GM20431 (cell line): ENCODE data around the gene PLAAT3.

Source experiments
- in situ Hi-C: fragments of 300-500 bp; cut with MseI, MboI; formaldehyde crosslinking; loops from one replicate; pipeline ENCODE4 v1.15.0; 2020; ENCODE audit warnings: low sequenced_read_pairs; ENCODE audit not compliant: unreplicated experiment

PLAAT3 gene

GRCh38 chr11:63573881-63574855, 40.1 kb downstream of the PLAAT3 start:
- in situ Hi-C loops = no loop called here

GRCh38 chr11:63572026-63572688, 42.1 kb downstream of the PLAAT3 start:
- in situ Hi-C loops = no loop called here

GRCh38 chr11:63569570-63569969, 44.7 kb downstream of the PLAAT3 start:
- in situ Hi-C loops = no loop called here

- in situ Hi-C loops = no loop called here
Measured at GRCh38 chr11:63567044-63567840, 47.0 kb downstream of the PLAAT3 start.

GRCh38 chr11:63564784-63565350, 49.4 kb downstream of the PLAAT3 start:
- in situ Hi-C loops = no loop called here

GRCh38 chr11:63564056-63564774, 50.0 kb downstream of the PLAAT3 start:
- in situ Hi-C loops = no loop called here

- in situ Hi-C loops = no loop called here
Measured at GRCh38 chr11:63563201-63564055, 50.8 kb downstream of the PLAAT3 start, which contains the start of gene PLAAT2. Gene PLAAT2 (minus strand): TSS chr11:63563379. CDS start chr11:63563324, 55 bp downstream.

- in situ Hi-C loops = no loop called here
Measured at GRCh38 chr11:63560506-63561180, 53.6 kb downstream of the PLAAT3 start.

- in situ Hi-C loops = no loop called here
Measured at GRCh38 chr11:63558459-63559157, 55.6 kb downstream of the PLAAT3 start.

GRCh38 chr11:63557570-63557969, 56.7 kb downstream of the PLAAT3 start:
- in situ Hi-C loops = no loop called here

- in situ Hi-C loops = no loop called here
Measured at GRCh38 chr11:63556404-63557013, 57.7 kb downstream of the PLAAT3 start.

- in situ Hi-C loops = no loop called here
Measured at GRCh38 chr11:63554877-63555223, 59.4 kb downstream of the PLAAT3 start.

GRCh38 chr11:63553759-63554158, 60.5 kb downstream of the PLAAT3 start:
- in situ Hi-C loops = no loop called here

- in situ Hi-C loops = no loop called here
Measured at GRCh38 chr11:63552921-63553320, 61.3 kb downstream of the PLAAT3 start.

GRCh38 chr11:63551889-63552266, 62.4 kb downstream of the PLAAT3 start:
- in situ Hi-C loops = no loop called here

- in situ Hi-C loops = no loop called here
Measured at GRCh38 chr11:63551091-63551888, 62.9 kb downstream of the PLAAT3 start.
